ENCODE data around the gene GRID1.

Gene GRID1

DNA sequence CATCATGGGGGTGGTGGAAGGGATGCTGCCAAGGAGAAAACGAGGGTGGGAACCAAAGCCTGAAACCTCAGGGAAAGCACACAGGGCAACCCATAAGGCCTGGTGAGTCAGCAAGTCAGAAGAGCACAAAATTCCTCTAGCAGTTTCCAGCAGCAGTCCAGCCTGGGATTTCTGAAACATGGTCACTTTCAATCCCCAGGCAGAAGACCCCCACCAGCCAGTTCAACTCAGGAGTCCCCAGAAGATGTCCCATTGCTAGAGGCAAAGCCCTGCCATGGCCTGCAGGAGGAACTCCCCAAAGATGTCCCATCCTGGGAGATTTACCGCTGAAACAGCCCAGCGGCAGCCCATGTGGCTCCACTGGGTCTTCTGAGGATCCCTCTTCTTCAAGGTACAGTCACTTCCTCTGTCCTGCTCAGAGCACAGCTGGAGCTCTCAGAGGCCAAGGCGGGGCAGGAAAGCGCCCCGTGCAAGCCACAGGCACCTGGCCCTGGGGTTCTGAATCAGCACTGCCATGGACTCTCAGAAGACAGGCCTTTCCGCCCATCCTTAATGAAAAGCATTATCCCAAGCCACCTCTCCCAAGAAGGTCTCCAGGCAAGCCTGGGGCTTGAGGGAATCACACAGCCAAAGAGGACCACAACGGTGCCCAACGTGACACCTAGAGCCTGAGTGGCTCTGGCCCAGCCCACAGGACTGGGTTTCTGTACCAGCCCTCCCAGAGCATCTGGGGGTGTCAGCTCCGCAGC lies 196.9 kb downstream of the GRID1 start:
- Histone ChIP-seq H3K27me3 (ENCODE audit: low read depth) (no peaks in the 10 kb centered on the region), H3K4me1 (no peaks in the 10 kb centered on the region), H3K9me3 (no peaks in the 10 kb centered on the region), H3K36me3 (replicated peaks) (no peaks in the 10 kb centered on the region), H3K4me3 (no peak overlapping the region)
- DNase-seq (ENCODE audit: low spot score in 2 of 2): no peak
- in situ Hi-C loops (cut with MboI; ENCODE audit: low sequenced_read_pairs): no loop called here

DNA sequence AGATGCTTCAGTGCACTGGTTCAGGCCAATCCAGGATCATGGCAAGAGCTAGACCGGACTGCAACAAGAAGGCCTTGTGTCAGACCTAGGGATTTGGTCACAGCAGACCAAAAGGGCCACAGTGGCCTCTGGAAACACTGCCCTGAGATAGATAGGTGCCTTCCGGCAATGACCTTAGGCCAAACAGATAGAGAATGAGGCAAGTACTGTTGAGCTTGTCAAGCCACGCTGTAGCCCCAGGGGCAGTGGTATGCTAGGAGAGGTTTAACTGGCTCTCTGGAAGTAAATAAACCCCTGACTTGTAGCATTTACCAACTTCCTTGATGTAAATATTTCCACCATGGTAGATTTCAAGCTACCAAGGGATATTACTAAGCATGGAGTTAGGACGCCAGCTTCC lies 197.5 kb downstream of the GRID1 start:
- H3K4me1 ChIP-seq: no peaks in the 10 kb centered on the region
- H3K4me3 ChIP-seq: no peak overlapping the region
- no peaks in the 10 kb centered on the region for H3K9me3 ChIP-seq
- no peaks in the 10 kb centered on the region for H3K36me3 ChIP-seq (replicated peaks)
- H3K27me3 ChIP-seq (ENCODE audit: low read depth): no peaks in the 10 kb centered on the region
- no peak for DNase-seq (ENCODE audit: low spot score in 2 of 2)
- in situ Hi-C loops (cut with MboI; ENCODE audit: low sequenced_read_pairs): no loop called here

DNA sequence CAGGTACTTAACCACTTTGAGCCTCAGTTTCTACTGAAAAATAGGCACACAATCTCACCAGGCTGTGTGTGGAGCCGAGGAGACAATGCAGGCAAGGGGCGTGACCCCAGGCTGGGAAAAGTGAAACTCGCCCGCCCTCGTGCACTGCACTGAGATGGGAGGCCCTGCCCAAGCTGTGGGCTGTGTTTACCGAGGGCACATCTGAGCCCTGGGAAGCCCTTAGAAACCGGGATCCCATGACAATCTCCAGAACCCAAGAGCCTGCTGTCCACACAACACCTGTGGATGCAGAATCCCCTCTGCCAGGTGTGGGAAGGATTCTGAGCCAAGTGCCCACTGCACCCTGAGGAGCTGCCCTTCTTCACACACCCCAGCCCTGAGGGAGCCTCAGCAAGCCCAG lies 198.3 kb downstream of the GRID1 start:
- DNase-seq (ENCODE audit: low spot score in 2 of 2): no peak
- in situ Hi-C loops (cut with MboI; ENCODE audit: low sequenced_read_pairs): no loop called here
- H3K27me3 ChIP-seq (ENCODE audit: low read depth): no peaks in the 10 kb centered on the region

DNA sequence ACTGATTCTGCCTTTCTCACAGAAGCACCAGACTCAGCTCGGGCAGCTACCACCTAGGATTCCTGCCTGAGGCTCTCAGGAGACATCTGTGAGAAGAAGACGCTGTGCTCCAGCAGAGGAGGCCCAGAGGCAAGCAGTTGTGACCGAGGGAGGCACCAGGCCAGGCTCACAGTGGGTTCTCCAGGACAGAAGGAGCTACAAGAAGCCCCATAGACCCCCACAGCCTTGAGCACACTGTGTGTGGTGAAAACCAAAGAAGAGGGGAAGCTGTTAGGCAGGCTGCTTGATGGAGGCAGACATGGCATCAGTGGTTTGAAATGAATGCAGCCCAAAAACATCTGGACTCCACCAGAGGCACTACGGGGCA lies 198.8 kb downstream of the GRID1 start:
- Histone ChIP-seq H3K36me3 (replicated peaks) (no peaks in the 10 kb centered on the region), H3K4me1 (no peaks in the 10 kb centered on the region), H3K27me3 (ENCODE audit: low read depth) (no peaks in the 10 kb centered on the region), H3K9me3 (no peaks in the 10 kb centered on the region), H3K4me3 (no peak overlapping the region)
- in situ Hi-C loops (cut with MboI; ENCODE audit: low sequenced_read_pairs): no loop called here
- no peak for DNase-seq (ENCODE audit: low spot score in 2 of 2)

More for the DNA sequence above, 198.3 kb downstream of the GRID1 start:
- no peaks in the 10 kb centered on the region for H3K36me3 ChIP-seq (replicated peaks)
- no peaks in the 10 kb centered on the region for H3K4me1 ChIP-seq
- H3K4me3 ChIP-seq: no peak overlapping the region
- no peaks in the 10 kb centered on the region for H3K9me3 ChIP-seq

DNA sequence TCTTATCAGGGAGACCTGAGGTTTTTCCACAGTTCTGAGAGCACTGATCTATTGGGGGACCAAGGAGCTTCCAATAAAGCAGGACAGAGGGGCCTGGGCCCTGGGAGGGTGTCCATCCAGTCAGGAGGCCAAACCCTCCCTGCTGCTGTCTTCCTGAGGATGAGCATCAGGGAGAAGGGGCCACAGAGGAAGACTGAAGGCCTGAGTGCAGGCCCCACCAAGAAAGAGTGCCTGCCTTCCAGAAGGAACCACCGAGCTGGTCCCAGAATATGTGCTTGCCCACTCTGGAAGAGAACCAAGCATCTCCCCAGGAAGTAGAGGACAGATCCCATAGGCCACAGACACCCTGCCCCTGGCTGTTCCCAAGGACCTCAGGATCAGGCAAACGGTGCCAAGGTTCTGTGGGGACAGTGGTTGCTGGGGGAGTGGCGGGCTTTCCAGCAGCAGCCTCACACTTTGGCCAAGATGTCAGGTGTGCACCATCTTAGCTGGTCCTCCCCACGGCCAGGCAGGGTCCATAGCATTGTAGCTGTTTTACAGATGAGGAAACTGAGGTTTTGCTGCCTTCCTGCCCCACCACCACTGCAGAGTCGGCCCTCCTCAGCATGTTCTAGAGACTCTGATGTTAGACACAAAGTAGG lies 199.4 kb downstream of the GRID1 start:
- DNase-seq (ENCODE audit: low spot score in 2 of 2): no peak
- Histone ChIP-seq H3K27me3 (ENCODE audit: low read depth) (no peaks in the 10 kb centered on the region), H3K4me3 (no peak overlapping the region), H3K36me3 (replicated peaks) (no peaks in the 10 kb centered on the region), H3K9me3 (no peaks in the 10 kb centered on the region), H3K4me1 (no peaks in the 10 kb centered on the region)
- in situ Hi-C loops (cut with MboI; ENCODE audit: low sequenced_read_pairs): no loop called here

DNA sequence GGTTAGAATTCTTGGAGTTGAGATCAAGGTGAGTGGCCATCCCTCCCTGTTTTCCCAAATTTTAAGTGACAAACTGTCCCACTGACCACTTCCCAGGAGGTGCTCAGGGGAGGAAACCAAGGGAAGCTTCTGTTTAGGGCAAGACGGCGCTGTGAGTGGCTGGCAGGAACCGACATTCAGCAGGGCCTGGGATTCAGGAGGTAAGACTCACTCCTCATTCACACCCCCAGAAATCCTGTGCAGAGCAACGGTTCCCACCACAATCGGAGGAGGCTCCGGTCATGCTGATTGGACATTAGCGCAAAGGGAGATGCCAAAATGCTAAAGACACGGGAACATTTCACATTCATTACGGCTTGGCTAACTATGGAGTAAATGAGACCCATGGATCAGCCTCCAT lies 200.9 kb downstream of the GRID1 start:
- H3K27me3 ChIP-seq (ENCODE audit: low read depth): no peaks in the 10 kb centered on the region
- H3K4me1 ChIP-seq: no peaks in the 10 kb centered on the region
- no peak overlapping the region for H3K4me3 ChIP-seq
- no peaks in the 10 kb centered on the region for H3K9me3 ChIP-seq
- in situ Hi-C loops (cut with MboI; ENCODE audit: low sequenced_read_pairs): no loop called here
- no peak for DNase-seq (ENCODE audit: low spot score in 2 of 2)
- no peaks in the 10 kb centered on the region for H3K36me3 ChIP-seq (replicated peaks)

DNA sequence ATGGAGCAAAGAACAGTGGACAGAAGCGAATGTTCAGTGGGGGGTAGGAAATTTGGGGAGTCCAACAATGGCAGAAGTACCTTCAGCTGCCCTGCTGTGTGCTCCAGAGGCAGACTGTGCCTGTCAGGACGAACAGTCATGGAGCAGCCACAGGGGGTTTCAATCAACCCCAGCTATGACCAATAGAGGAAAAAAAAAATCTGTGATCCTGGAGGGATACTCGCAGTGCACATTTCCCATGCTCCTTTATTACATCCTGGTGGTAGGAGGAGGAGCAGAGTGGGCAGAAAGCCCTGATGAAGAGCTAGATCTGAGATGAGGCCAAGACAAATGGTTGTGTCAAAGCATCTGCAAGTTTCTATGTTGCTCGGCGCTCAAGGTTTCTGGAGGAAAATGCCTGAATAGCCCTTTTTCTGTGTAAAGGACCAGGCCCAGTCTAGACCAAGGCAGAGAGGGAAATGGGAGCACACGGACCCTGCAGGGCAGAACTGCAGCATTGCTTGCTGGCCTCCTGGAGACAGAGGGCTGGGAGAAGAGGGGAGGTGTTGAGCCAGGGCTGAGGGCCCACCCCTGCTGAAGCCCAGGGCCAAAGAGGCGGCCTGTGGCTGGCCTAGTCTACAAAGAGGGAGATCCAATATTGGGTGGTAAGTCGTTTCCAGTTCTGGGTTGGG lies 201.5 kb downstream of the GRID1 start:
- H3K4me1 ChIP-seq: no peaks in the 10 kb centered on the region
- H3K27me3 ChIP-seq (ENCODE audit: low read depth): no peaks in the 10 kb centered on the region
- in situ Hi-C loops (cut with MboI; ENCODE audit: low sequenced_read_pairs): no loop called here
- no peak overlapping the region for H3K4me3 ChIP-seq
- H3K9me3 ChIP-seq: no peaks in the 10 kb centered on the region
- H3K36me3 ChIP-seq (replicated peaks): no peaks in the 10 kb centered on the region
- DNase-seq (ENCODE audit: low spot score in 2 of 2): no peak

DNA sequence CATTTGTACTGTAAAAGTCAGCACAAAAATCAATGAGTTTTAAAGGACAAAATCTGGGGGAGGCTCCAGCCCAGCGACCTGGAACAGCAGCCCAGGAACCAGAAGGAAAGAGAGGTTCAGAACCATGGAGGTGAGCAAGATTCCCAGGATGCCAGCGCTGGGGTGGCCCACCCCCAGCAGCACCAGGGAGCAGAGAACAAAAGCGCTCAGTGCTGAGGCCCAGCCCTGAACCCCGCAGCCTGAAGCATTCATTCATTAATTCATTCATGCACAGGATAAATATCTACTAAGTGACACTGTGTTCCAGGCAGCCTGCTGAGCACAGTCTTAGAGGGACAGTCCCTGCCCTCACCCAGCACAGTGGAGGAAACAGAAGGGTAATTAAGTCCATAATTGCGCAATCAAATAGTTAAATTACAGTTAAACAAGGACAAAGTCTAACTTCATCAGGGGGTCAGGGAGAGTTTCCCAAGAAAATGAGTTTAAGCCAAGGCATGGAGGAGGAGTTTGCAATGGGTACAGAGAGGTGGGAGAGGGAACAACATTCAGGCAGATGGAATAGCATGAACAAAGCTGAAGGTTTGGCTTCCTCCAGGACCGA lies 202.3 kb downstream of the GRID1 start:
- Histone ChIP-seq H3K27me3 (ENCODE audit: low read depth) (no peaks in the 10 kb centered on the region), H3K4me3 (no peak overlapping the region), H3K9me3 (no peaks in the 10 kb centered on the region), H3K36me3 (replicated peaks) (no peaks in the 10 kb centered on the region), H3K4me1 (no peaks in the 10 kb centered on the region)
- no peak for DNase-seq (ENCODE audit: low spot score in 2 of 2)
- in situ Hi-C loops (cut with MboI; ENCODE audit: low sequenced_read_pairs): no loop called here

DNA sequence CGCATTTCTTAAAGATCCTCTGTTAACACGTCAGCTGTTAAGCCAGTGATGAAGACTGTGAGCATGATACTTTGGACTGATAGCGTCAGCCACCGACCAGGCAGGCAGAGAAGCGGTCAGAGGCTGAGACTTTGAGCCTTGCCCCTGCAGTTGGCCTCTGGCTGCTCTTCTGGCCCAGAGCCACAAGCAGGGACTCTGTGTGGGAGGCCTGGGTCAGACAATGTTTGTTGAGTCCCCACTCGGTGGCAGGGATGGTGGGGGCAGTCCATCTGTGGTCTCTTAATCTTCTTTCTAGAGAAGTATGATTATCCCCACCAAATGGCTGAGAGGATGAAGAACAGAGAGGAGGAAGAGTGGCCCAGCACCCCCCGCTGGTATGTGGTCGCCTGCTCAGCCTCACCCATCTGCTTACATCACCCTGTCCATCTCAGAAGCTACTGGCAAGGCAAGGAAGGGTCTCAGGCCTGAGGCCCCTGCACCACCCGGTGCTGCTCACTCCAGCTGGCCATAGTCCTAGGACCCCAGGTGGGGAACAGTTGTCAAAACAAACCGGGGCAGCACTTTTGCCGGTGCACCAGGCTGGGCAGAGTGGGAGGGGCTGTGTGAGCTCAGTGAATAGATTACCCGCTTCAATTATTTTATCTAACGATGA lies 202.9 kb downstream of the GRID1 start:
- in situ Hi-C loops (cut with MboI; ENCODE audit: low sequenced_read_pairs): no loop called here
- H3K27me3 ChIP-seq (ENCODE audit: low read depth): no peaks in the 10 kb centered on the region
- H3K4me1 ChIP-seq: no peaks in the 10 kb centered on the region
- no peaks in the 10 kb centered on the region for H3K9me3 ChIP-seq
- no peak overlapping the region for H3K4me3 ChIP-seq
- no peak for DNase-seq (ENCODE audit: low spot score in 2 of 2)
- H3K36me3 ChIP-seq (replicated peaks): no peaks in the 10 kb centered on the region

DNA sequence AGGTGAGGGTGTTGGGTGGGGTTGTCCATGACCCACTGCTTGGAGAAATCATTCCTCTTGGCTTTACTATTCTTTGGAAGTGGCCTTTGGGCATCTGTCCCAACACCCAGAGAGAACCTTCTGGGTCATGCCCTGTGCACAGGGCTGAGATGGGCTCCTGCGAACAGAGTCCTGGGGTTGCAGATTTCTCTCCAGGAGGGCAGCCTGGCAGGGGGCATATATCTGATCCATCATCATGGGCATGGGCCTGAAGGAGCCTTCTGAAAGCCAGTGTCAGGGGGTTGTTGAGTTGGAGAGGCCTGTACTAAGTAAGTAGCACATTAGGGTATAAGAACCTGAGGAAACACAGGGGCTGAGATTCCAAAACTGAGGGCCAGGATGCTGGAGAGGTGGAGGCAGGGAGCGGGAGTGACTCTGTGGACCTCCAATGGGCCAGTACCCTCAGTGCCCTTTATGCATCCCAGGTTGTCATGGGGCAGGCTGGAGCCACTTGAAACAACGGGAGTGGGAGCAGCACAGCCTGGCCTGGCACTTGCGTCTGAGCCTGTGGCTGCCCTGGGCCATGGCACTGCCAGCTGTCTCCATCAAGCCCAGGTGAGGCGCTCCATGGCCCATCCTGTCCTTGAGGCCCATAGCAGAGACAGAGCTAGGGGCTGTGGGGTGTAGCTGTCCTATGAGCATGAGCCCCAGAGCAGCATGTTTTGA lies 203.7 kb downstream of the GRID1 start:
- DNase-seq (ENCODE audit: low spot score in 2 of 2): no peak
- in situ Hi-C loops (cut with MboI; ENCODE audit: low sequenced_read_pairs): no loop called here

DNA sequence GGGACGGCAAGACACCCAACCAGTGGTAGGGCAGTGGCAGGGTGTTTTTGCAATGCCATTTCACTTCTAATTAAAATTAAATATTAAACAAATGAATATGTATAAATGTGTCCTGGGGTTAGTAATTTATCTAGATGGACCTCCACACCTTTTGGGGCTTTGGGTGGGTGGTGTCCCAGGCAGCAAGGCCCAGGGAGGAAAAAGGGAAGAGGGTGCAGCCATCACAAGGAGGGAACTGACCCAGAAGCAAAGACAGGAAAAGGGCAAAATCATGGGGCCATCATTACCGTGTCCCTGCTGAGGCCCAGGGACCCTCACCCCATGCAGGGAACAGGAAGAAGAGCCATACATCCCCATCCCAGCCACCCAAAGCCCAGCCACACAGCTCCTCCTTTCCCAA lies 204.6 kb downstream of the GRID1 start:
- Histone ChIP-seq H3K9me3 (no peaks in the 10 kb centered on the region), H3K4me1 (no peaks in the 10 kb centered on the region), H3K27me3 (ENCODE audit: low read depth) (no peaks in the 10 kb centered on the region), H3K4me3 (no peak overlapping the region), H3K36me3 (replicated peaks) (no peaks in the 10 kb centered on the region)
- in situ Hi-C loops (cut with MboI; ENCODE audit: low sequenced_read_pairs): no loop called here
- no peak for DNase-seq (ENCODE audit: low spot score in 2 of 2)

More for the DNA sequence above, 203.7 kb downstream of the GRID1 start:
- H3K27me3 ChIP-seq (ENCODE audit: low read depth): no peaks in the 10 kb centered on the region
- no peaks in the 10 kb centered on the region for H3K36me3 ChIP-seq (replicated peaks)
- no peak overlapping the region for H3K4me3 ChIP-seq
- no peaks in the 10 kb centered on the region for H3K9me3 ChIP-seq
- no peaks in the 10 kb centered on the region for H3K4me1 ChIP-seq

DNA sequence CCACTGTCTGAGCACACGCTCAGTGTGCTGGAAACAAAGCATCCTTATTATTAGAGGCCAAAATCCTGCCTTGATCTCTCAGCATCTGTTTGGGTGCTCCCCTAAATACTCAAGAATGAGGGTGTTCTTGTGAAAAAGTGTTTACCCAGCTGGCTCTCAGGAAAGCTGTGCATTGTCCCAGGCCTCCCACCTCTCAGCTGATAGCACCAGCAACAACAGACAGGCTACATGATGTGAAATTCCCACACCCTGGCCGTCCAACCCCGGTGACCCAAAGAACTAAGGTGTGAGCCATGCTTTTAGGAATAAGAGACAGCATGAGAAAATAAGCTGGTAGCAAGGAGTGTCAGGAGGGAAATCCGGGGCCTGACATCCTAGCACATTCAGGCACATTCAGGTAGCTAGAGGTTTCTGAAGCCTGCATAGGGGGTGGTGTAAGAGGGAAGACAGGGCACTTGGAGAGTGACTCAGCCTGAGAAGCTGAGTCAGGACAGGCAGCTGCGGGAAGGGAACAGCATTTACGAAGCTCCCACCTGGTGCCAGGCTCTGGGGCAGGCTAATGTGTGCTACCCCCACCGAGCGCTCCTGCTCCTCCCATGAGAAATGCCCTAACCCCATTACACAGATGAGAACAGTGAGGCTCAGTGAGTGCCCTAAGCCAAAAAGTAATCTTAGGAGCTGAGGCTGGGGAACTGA lies 205.6 kb downstream of the GRID1 start:
- Histone ChIP-seq H3K27me3 (ENCODE audit: low read depth) (no peaks in the 10 kb centered on the region), H3K4me3 (no peak overlapping the region), H3K9me3 (no peaks in the 10 kb centered on the region), H3K36me3 (replicated peaks) (no peaks in the 10 kb centered on the region), H3K4me1 (no peaks in the 10 kb centered on the region)
- in situ Hi-C loops (cut with MboI; ENCODE audit: low sequenced_read_pairs): no loop called here
- DNase-seq (ENCODE audit: low spot score in 2 of 2): no peak

DNA sequence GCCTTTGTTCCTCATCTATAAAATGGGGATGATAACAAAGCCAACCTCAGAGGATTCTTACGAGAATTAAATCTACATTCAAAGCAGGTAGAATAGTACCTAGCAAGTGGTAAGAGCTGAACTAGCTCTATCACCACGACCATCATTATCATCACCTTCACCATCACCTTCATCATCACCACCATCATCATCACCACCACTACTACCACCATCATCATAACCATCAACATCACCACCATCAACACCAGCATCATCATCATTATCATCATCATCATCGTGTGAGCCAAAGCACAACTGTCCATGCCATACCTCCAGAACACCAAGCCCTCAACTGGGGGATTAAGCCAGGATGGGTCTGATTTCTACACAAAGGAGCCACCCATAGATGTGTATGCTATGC lies 206.8 kb downstream of the GRID1 start:
- H3K4me3 ChIP-seq: no peak overlapping the region
- H3K27me3 ChIP-seq (ENCODE audit: low read depth): no peaks in the 10 kb centered on the region
- H3K9me3 ChIP-seq: no peaks in the 10 kb centered on the region
- no peaks in the 10 kb centered on the region for H3K4me1 ChIP-seq
- in situ Hi-C loops (cut with MboI; ENCODE audit: low sequenced_read_pairs): no loop called here
- DNase-seq (ENCODE audit: low spot score in 2 of 2): no peak
- no peaks in the 10 kb centered on the region for H3K36me3 ChIP-seq (replicated peaks)
